Spleen (tissue), 11 donors: ENCODE data around the gene SPAG17. TPM values are rescaled to one million over a fixed set of nuclear protein-coding genes. Genes with fewer than 3 reads are reported as not detected.

Source experiments
- DNase-seq: peaks from one replicate; pipeline ENCODE4 v3.0.0-alpha.2; 2020
- H3K27ac ChIP-seq, 8 donors: fragments of 200-600 bp; sonication (generic) in 7 of 8; 1 replicate in 4 of 8; 2 replicates in 4 of 8; pipeline versions ENCODE4 v1.5.0 to v1.8.0; 2016 to 2021; ENCODE audit warnings: inconsistent platforms in 4 of 8, mild to moderate bottlenecking in 4 of 8, moderate library complexity in 1 of 8
- H3K27me3 ChIP-seq, 7 donors: fragments of 200-600 bp; sonication (generic) in 6 of 7; replicated peaks in 1 of 7; 1 replicate in 4 of 7; 2 replicates in 3 of 7; pipeline versions ENCODE4 v1.5.0 to v1.8.0; 2016 to 2021; ENCODE audit warnings: inconsistent platforms in 3 of 7, mild to moderate bottlenecking in 1 of 7
- H3K36me3 ChIP-seq, 6 donors: fragments of 200-600 bp; sonication (generic) in 5 of 6; 1 replicate in 4 of 6; 2 replicates in 2 of 6; pipeline versions ENCODE4 v1.5.0 to v1.8.0; 2016 to 2021; ENCODE audit warnings: inconsistent platforms in 2 of 6
- H3K4me1 ChIP-seq, 6 donors: fragments of 200-600 bp; sonication (generic) in 5 of 6; 1 replicate in 3 of 6; 2 replicates in 3 of 6; pipeline versions ENCODE4 v1.5.0 to v1.8.0; 2016 to 2021; ENCODE audit warnings: inconsistent platforms in 3 of 6
- H3K4me3 ChIP-seq, 8 donors: fragments of 200-600 bp; sonication (generic) in 7 of 8; 1 replicate in 4 of 8; 2 replicates in 4 of 8; pipeline versions ENCODE4 v1.5.0 to v1.8.0; 2016 to 2021; ENCODE audit warnings: inconsistent platforms in 4 of 8, mild to moderate bottlenecking in 4 of 8, moderate library complexity in 2 of 8
- H3K9me3 ChIP-seq, 8 donors: fragments of 200-600 bp; sonication (generic) in 7 of 8; 1 replicate in 4 of 8; 2 replicates in 4 of 8; pipeline versions ENCODE4 v1.5.0 to v1.8.0; 2016 to 2021; ENCODE audit warnings: inconsistent platforms in 4 of 8
- POLR2A ChIP-seq, 3 donors: fragments of 450-650 bp; IDR thresholded peaks; one replicate each; pipeline ENCODE4 v1.5.1; 2017; ENCODE audit warnings: antibody characterized with exemption in 3 of 3, mild to moderate bottlenecking in 1 of 3
- POLR2AphosphoS5 ChIP-seq, 3 donors: sonication (generic); formaldehyde crosslinking; IDR thresholded peaks; one replicate each; pipeline ENCODE4 v1.5.1; 2017; ENCODE audit warnings: antibody characterized with exemption in 3 of 3
- WGBS, 5 donors: extraction: QIAGEN DNeasy Blood & Tissue Kit in 3 of 5; methylation state at CpG; one replicate each; pipeline versions ENCODE4 v1.1.5 to v1.1.7; 2013 to 2018; 5-methylcytosine and 5-hydroxymethylcytosine counted together
- intact Hi-C: fragments of 100-400 bp; cut with DNase I; formaldehyde crosslinking; loops from one replicate; pipeline ENCODE4 v1.15.0; 2023; ENCODE audit warnings: low total_unique reads
- polyA plus RNA-seq, 3 donors: library from polyadenylated mRNA; stranded (reverse); fragments of 200-250 nt; gene quantifications; one replicate each; pipeline ENCODE4 v1.2.1, GENCODE V29; 2013
- total RNA-seq, 7 donors: library from RNA; depleted of rRNA in 3 of 7; stranded (reverse); fragments of >200 nt in 3 of 7; fragmentation: NEBNext Ultra II Directional in 4 of 7; extraction: Animal tissue kit (Norgen Biotek cat#: 25700) in 4 of 7; gene quantifications; one replicate each; pipeline versions ENCODE4 v1.1.0 to v1.2.1, GENCODE V29; 2016 to 2021
- TF ChIP-seq, protein P1 (sequence below), 11 experiments: fragments of 200-600 bp in 7 of 11; fragments of 450-650 bp in 4 of 11; sonication (generic) in 4 of 11; IDR thresholded peaks in 8 of 11; conservative IDR thresholded peaks in 3 of 11; 1 replicate in 7 of 11; 2 replicates in 4 of 11; pipeline versions ENCODE4 v1.4.0 to v1.8.0; 2016 to 2021; ENCODE audit warnings: antibody characterized with exemption in 11 of 11, inconsistent platforms in 4 of 11, mild to moderate bottlenecking in 1 of 11
- donor health status: healthy with polysubstance abuse.
- donor health status: DM: no; HTN: no; CAD: no; lungs with moderate emphysema.
- donor health status: DM: no; HTN: no; CAD: no.
- donor health status: Bipolar disorder and iron deficiency.
- donor health status: healthy.
- donor health status: DM: no; HTN: no; CAD: no.
- donor health status: DM: yes; HTN: yes; CAD: no.

The SPAG17 gene
- total and polyA plus RNA-seq, 10 donors = under 0.01 to 0.91 (median 0.28) TPM; not detected in 5

- DNase-seq = no peak
- no peaks in the 10 kb centered on the region for H3K27me3 ChIP-seq
- no peaks in the 10 kb centered on the region for H3K9me3 ChIP-seq
- WGBS, 5 donors = 81 to 96% (median 94%) methylated on average over 6 of the region's 6 CpGs
- H3K4me3 ChIP-seq = no peak overlapping the region
- intact Hi-C loops = no loop called here
- no peak overlapping the region for H3K27ac ChIP-seq
- TF ChIP-seq, protein P1, sequence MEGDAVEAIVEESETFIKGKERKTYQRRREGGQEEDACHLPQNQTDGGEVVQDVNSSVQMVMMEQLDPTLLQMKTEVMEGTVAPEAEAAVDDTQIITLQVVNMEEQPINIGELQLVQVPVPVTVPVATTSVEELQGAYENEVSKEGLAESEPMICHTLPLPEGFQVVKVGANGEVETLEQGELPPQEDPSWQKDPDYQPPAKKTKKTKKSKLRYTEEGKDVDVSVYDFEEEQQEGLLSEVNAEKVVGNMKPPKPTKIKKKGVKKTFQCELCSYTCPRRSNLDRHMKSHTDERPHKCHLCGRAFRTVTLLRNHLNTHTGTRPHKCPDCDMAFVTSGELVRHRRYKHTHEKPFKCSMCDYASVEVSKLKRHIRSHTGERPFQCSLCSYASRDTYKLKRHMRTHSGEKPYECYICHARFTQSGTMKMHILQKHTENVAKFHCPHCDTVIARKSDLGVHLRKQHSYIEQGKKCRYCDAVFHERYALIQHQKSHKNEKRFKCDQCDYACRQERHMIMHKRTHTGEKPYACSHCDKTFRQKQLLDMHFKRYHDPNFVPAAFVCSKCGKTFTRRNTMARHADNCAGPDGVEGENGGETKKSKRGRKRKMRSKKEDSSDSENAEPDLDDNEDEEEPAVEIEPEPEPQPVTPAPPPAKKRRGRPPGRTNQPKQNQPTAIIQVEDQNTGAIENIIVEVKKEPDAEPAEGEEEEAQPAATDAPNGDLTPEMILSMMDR (IDR thresholded peaks at IDR 0.05 in 8 of 11, conservative IDR thresholded peaks at IDR 0.05 in 3 of 11) = no peak
- TF ChIP-seq POLR2AphosphoS5 (IDR thresholded peaks at IDR 0.05) (no peak), POLR2A (IDR thresholded peaks at IDR 0.05) (no peak)
- H3K36me3 ChIP-seq = no peaks in the 10 kb centered on the region
- H3K4me1 ChIP-seq = no peaks in the 10 kb centered on the region
Observed at GRCh38 chr1:118013336-118013735, 171.7 kb downstream of the SPAG17 start.

GRCh38 chr1:118012515-118013124 lies 172.4 kb downstream of the SPAG17 start:
- intact Hi-C loops = no loop called here
- no peak overlapping the region for H3K4me3 ChIP-seq
- whole genome bisulfite sequencing, 5 donors = 82 to 88% (median 86%) methylated on average over 6 of the region's 6 CpGs

GRCh38 chr1:118008011-118008410 lies 177.0 kb downstream of the SPAG17 start:
- TF ChIP-seq POLR2AphosphoS5 (IDR thresholded peaks at IDR 0.05) = no peak
- TF ChIP-seq, protein P1 (IDR thresholded peaks at IDR 0.05 in 8 of 11, conservative IDR thresholded peaks at IDR 0.05 in 3 of 11) = no peak
- no peak for TF ChIP-seq POLR2A (IDR thresholded peaks at IDR 0.05)
- no peak for DNase-seq
- 91 to 94% (median 93%) methylated on average over 7 of the region's 7 CpGs for WGBS, 5 donors

More at GRCh38 chr1:118012515-118013124, 172.4 kb downstream of the SPAG17 start:
- Histone ChIP-seq H3K4me1 (no peaks in the 10 kb centered on the region), H3K27ac (no peak overlapping the region), H3K9me3 (no peaks in the 10 kb centered on the region), H3K27me3 (no peaks in the 10 kb centered on the region), H3K36me3 (no peaks in the 10 kb centered on the region)
- TF ChIP-seq POLR2A (IDR thresholded peaks at IDR 0.05) = no peak
- TF ChIP-seq, protein P1 (IDR thresholded peaks at IDR 0.05 in 8 of 11, conservative IDR thresholded peaks at IDR 0.05 in 3 of 11) = no peak
- TF ChIP-seq POLR2AphosphoS5 (IDR thresholded peaks at IDR 0.05) = no peak
- DNase-seq = no peak

DNA sequence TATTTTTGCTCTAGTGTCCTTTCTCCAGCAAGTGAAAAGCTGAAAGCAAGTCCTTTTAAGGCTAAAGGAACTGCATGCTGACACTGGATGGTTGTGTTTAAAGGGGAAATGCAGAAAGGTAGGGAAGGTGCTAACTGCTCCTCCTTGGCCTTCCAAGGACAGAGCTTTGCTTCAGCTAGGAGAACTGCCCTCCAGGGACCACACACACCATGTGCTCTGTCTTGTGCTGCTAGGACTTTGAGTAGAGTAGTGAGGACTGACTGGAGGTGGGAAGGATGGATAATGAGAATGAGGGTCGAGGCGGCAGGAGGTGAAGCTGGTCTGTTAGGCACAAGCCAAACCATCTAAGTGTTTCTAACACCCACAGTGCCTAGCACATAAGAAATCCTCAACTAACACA lies 177.6 kb downstream of the SPAG17 start:
- intact Hi-C loops = no loop called here
- H3K27me3 ChIP-seq = peaks cover 0 to 12% (median 0%) of the 10 kb centered on the region in 7 donors
- no peaks in the 10 kb centered on the region for H3K36me3 ChIP-seq
- 65 to 87% (median 77%) methylated on average over 2 of the region's 2 CpGs for whole genome bisulfite sequencing, 5 donors
- no peak for TF ChIP-seq POLR2AphosphoS5 (IDR thresholded peaks at IDR 0.05)
- TF ChIP-seq POLR2A (IDR thresholded peaks at IDR 0.05) = no peak
- TF ChIP-seq, protein P1 (IDR thresholded peaks at IDR 0.05 in 8 of 11, conservative IDR thresholded peaks at IDR 0.05 in 3 of 11) = no peak
- peaks cover 0 to 9% (median 0%) of the 10 kb centered on the region in 8 donors for H3K9me3 ChIP-seq
- no peak overlapping the region for H3K27ac ChIP-seq
- no peak overlapping the region for H3K4me3 ChIP-seq
- H3K4me1 ChIP-seq = no peaks in the 10 kb centered on the region
- no peak for DNase-seq

More at GRCh38 chr1:118008011-118008410, 177.0 kb downstream of the SPAG17 start:
- Histone ChIP-seq H3K9me3 (peaks cover 0 to 2% (median 0%) of the 10 kb centered on the region in 8 donors), H3K36me3 (no peaks in the 10 kb centered on the region), H3K27me3 (peaks cover 0 to 12% (median 0%) of the 10 kb centered on the region in 7 donors), H3K4me3 (no peak overlapping the region), H3K4me1 (no peaks in the 10 kb centered on the region), H3K27ac (no peak overlapping the region)
- intact Hi-C loops = no loop called here
